OCI-LY7 (cell line): ENCODE measurements around the gene C1orf21.

Experiments
- CTCF ChIP-seq: fragments of 200-600 bp; sonication (generic); conservative IDR thresholded peaks from 2 replicates; pipeline ENCODE4 v1.5.1; 2014; ENCODE audit warnings: mild to moderate bottlenecking, antibody characterized with exemption, low read length, moderate library complexity, mixed read lengths
- EZH2phosphoT487 ChIP-seq: fragments of 200-600 bp; sonication (generic); IDR thresholded peaks from 2 replicates; pipeline ENCODE4 v1.6.1; 2018; ENCODE audit warnings: low read depth, borderline replicate concordance, mild to moderate bottlenecking, mixed run types, antibody characterized with exemption, low read length, moderate library complexity, mixed read lengths

- TF ChIP-seq CTCF (no peak), EZH2phosphoT487 (no peak)
Measured at GRCh38 chr1:184424157-184424556, 37.3 kb downstream of the C1orf21 start.
